Astrocyte of the spinal cord (primary cell): ENCODE data around the gene TOR4A.

Experiments
- DNase-seq: peaks from one replicate; pipeline ENCODE4 v3.0.0; 2011; ENCODE audit warnings: low read depth, low spot score
- H3K4me3 ChIP-seq: 2 replicates; pipeline ENCODE4 v1.5.1; 2011; ENCODE audit warnings: low read depth, mild to moderate bottlenecking, low read length, moderate library complexity
- in situ Hi-C: cut with HindIII; loops from 2 replicates; pipeline ENCODE4 v1.10.0; 2017; ENCODE audit warnings: low sequenced_read_pairs
- TF ChIP-seq, protein P1 (sequence below): IDR thresholded peaks from 2 replicates; pipeline ENCODE4 v1.5.1; 2012; ENCODE audit warnings: low read depth, mild to moderate bottlenecking, low read length, inconsistent platforms

The TOR4A gene

DNA sequence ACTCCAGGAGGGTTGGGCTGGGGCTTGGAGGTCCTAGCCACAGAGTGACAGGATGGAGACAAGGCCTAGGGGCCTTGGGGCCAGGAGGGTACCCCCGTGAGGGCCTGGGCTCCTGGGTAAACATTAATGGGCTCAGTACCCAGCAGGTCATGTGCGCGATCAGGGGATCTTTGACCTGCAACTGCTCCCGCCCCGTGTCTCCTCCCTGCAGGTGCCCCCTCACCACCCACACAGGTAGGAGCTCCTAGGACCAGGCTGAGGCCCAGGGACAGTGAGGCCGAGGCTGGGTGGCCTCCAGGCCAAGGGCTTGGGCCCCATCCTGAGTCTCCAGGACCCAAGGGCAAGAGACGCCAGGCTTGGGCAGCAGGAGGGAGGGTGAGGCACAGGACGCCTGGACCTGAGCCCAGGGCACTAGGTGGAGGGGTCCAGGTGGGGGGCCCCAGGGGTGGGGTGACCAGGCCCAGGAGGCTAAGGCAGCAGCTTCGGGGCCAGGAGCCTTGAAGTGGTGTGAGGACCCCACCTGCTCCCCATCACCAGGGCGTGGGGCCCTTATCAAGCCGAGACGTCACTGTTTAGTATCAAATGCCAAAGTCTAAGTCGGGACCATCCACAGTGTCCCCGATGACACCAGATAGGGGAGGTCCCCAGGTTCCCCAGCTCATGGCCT is 46.7 kb upstream of the TOR4A start, which contains the start of gene SLC34A3:
SLC34A3 (plus strand) TSS at position 197 of the 667 bp plus-strand sequence. CDS start 802 bp downstream, outside the sequence.
- no peak for DNase-seq
- in situ Hi-C loops: no loop called here
- TF ChIP-seq, protein P1, sequence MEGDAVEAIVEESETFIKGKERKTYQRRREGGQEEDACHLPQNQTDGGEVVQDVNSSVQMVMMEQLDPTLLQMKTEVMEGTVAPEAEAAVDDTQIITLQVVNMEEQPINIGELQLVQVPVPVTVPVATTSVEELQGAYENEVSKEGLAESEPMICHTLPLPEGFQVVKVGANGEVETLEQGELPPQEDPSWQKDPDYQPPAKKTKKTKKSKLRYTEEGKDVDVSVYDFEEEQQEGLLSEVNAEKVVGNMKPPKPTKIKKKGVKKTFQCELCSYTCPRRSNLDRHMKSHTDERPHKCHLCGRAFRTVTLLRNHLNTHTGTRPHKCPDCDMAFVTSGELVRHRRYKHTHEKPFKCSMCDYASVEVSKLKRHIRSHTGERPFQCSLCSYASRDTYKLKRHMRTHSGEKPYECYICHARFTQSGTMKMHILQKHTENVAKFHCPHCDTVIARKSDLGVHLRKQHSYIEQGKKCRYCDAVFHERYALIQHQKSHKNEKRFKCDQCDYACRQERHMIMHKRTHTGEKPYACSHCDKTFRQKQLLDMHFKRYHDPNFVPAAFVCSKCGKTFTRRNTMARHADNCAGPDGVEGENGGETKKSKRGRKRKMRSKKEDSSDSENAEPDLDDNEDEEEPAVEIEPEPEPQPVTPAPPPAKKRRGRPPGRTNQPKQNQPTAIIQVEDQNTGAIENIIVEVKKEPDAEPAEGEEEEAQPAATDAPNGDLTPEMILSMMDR: no peak
- H3K4me3 ChIP-seq: no peak within 1 kb of the TSS

DNA sequence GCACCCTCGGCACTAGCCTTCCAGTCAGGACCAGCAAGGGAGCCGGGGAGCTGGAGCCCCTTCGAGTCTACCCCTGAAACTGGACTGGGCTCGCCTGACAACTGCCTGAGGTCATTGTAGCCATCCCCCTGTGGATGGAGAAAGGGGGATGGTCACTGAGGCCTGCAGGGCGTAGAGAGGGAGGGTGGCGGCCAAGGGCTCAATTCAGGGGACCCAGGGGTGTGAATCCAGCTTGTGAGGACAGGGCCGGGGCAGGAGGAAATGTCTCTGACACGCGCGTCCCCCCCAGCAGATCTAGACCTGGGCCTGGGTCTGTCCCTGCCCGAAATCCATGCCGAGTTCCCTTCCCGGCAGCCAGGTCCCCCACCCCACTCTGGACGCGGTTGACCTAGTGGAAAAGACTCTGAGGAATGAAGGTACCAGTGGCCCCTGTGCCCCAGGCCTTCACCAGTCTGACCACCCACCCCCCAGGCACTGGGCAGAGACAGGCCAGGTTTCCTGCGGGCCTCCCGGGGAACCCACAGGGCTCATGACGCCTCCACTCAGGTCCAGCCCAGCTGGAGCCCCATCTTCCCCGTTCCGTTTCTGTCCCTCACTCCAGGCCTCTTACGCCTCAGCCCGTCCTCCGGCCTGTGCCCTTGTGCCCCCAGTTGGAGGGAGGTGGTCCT is 46.0 kb upstream of the TOR4A start:
- no peak overlapping the region for H3K4me3 ChIP-seq
- in situ Hi-C loops: no loop called here
- DNase-seq: no peak
- TF ChIP-seq, protein P1: no peak

DNA sequence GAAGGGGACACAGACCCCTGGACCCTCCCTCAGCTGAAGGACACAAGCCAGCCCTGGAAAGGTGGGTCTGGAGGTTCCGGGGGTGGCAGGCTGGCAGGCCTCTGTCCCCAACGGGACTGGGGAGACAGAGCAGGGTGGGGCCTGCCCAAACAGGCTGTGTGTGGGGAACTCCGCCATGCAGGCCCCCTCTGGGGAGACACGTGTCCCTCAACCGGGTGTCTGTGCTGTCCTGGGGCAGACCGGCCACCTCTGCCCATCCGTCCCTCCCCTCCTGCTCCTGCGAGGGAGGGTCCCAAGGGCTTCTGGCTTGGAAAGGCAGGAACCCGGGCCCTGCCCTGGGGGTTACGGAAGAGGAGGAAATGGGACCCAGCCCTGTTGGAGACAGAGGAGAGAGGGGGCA is 45.4 kb upstream of the TOR4A start:
- TF ChIP-seq, protein P1: no peak
- H3K4me3 ChIP-seq: no peak overlapping the region
- in situ Hi-C loops: no loop called here
- no peak for DNase-seq

DNA sequence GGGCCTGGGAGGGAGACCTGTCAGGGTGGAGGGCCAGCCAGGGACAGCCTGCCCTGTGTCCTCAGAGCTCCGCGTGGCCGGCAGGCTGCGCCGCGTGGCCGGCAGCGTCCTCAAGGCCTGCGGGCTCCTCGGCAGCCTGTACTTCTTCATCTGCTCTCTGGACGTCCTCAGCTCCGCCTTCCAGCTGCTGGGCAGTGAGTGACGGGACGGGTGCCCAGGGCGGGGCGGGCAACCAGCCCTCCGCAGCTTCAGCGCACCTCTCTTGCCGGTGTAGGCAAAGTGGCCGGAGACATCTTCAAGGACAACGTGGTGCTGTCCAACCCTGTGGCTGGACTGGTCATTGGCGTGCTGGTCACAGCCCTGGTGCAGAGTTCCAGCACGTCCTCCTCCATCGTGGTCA is 45.0 kb upstream of the TOR4A start:
- H3K4me3 ChIP-seq: no peak overlapping the region
- TF ChIP-seq, protein P1: no peak
- DNase-seq: no peak
- in situ Hi-C loops: no loop called here

DNA sequence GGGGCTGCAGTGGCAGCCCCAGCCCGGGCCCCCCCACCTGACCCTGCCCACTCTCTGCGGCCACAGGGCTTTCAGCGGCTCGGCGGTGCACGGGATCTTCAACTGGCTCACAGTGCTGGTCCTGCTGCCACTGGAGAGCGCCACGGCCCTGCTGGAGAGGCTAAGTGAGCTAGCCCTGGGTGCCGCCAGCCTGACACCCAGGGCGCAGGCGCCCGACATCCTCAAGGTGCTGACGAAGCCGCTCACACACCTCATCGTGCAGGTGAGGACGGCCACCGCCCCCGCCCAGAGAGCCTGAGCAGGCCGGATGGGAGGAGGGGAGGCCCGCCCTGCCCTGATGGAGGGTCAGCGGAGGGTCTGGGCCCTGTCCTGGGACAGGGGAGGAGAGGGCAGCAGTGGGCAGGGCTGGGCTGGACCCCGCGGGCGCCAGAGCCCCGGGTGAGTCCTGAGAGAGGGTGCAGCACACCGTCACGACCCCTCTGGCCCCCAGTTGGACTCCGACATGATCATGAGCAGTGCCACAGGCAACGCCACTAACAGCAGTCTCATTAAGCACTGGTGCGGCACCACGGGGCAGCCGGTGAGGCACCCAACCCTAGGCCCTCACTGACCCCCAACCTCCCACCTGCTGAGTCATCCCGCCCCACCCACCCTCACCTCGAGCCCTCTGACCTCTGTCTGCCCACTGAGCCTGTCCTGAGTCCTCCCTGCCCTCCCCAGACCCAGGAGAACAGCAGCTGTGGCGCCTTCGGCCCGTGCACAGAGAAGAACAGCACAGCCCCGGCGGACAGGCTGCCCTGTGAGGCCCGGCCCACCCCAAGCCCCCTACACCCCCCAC is 44.2 kb upstream of the TOR4A start:
- DNase-seq: no peak
- H3K4me3 ChIP-seq: no peak overlapping the region
- in situ Hi-C loops: no loop called here
- TF ChIP-seq, protein P1: no peak

DNA sequence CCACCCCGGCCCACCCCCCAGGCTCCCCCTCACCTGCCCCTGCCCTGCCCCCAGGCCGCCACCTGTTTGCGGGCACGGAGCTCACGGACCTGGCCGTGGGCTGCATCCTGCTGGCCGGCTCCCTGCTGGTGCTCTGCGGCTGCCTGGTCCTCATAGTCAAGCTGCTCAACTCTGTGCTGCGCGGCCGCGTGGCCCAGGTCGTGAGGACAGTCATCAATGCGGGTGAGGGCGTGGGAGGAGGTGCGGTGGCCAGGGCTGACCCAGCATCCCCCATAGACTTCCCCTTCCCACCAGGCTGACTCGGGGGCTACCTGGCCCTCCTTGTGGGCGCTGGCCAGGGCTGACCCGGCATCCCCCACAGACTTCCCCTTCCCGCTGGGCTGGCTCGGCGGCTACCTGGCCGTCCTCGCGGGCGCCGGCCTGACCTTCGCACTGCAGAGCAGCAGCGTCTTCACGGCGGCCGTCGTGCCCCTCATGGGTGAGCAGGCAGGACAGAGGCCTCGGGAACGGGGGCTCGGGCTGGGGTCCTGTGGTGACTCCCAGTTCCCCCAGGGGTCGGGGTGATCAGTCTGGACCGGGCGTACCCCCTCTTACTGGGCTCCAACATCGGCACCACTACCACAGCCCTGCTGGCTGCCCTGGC is 43.4 kb upstream of the TOR4A start:
- DNase-seq: no peak
- in situ Hi-C loops: no loop called here
- no peak overlapping the region for H3K4me3 ChIP-seq
- TF ChIP-seq, protein P1: no peak
